Measurements from ENCODE around the gene PTPRN2.
A peak's percentile ranks its signal among the peaks of the same experiment; 100 is the strongest.

GRCh38 chr7:158407581-158408317 lies 179.9 kb downstream of the PTPRN2 start:
- TF ChIP-seq POLR2A (IDR thresholded peaks at IDR 0.05) (no peak), CTCF (IDR thresholded peaks at IDR 0.05) (peak in 3 of 4 experiments; percentile 36 to 71 (median 64))
